ENCODE results near the gene MOSPD2.

- TF ChIP-seq CTCF (IDR thresholded peaks at IDR 0.05), result no peak
- TF ChIP-seq POLR2A (IDR thresholded peaks at IDR 0.05), result no peak
Observed at GRCh38 chrX:14896273-14896672, 23.1 kb downstream of the MOSPD2 start.
